HEK293T (cell line): ENCODE measurements around the gene COQ8A.

Experiments used
- ARNT ChIP-seq: fragments of 450-650 bp; IDR thresholded peaks from 2 replicates; pipeline ENCODE4 v1.6.1; 2017; ENCODE audit warnings: mild to moderate bottlenecking
- BHLHE40 ChIP-seq: fragments of 450-650 bp; IDR thresholded peaks from 2 replicates; pipeline ENCODE4 v1.6.1; 2016; ENCODE audit warnings: mild to moderate bottlenecking, moderate library complexity, borderline replicate concordance
- L3MBTL2 ChIP-seq: fragments of 450-650 bp; conservative IDR thresholded peaks from 2 replicates; pipeline ENCODE4 v1.6.1; 2016; ENCODE audit warnings: mild to moderate bottlenecking
- SUZ12 ChIP-seq: fragments of 450-650 bp; IDR thresholded peaks from 2 replicates; pipeline ENCODE4 v1.6.1; 2016; ENCODE audit warnings: mild to moderate bottlenecking
- ZNF384 ChIP-seq: fragments of 450-650 bp; IDR thresholded peaks from 2 replicates; pipeline ENCODE4 v1.6.1; 2016

GRCh38 chr1:226993814-226994585 is 53.9 kb downstream of the COQ8A start:
- TF ChIP-seq BHLHE40 (no peak), SUZ12 (no peak), ZNF384 (no peak), L3MBTL2 (no peak), ARNT (no peak)
